Muscle of arm (tissue), 14 donors: ENCODE results near the gene USP49. TPM values are rescaled to one million over a fixed set of nuclear protein-coding genes. Genes with fewer than 3 reads are reported as not detected.
"Not testable (repeated sequence)": the region's sequence is repeated elsewhere in the genome, so short reads cannot be mapped to it uniquely, and the experiment has no call there.

Source experiments
- DNase-seq: peaks from one replicate; pipeline ENCODE4 v3.0.0-alpha.2; 2013
- long read RNA-seq, 11 donors: transcript quantifications; one replicate each; lab custom pipeline, GENCODE V29; 2026
- polyA plus RNA-seq, 12 donors: library from polyadenylated mRNA; unstranded; fragments of 120-200 nt; gene quantifications; one replicate each; pipeline ENCODE4 v1.2.1, GENCODE V29; 2013; ENCODE audit not compliant: insufficient read length in 12 of 12

USP49 gene
- 10 to 100 TPM in 1 of 12 donors, 1 to 10 TPM in 10, not detected in 1; 4.2 to 10.3 (median 5.1) TPM for polyA plus RNA-seq
- long read RNA-seq, donor 1 = 0 reads
- long read RNA-seq, donor 2 = 0 reads
- long read RNA-seq, donor 3 = 0 reads
- long read RNA-seq, donor 4 = 0 reads
- long read RNA-seq, donor 5 = 0 reads
- long read RNA-seq, donor 6 = 0 reads
- long read RNA-seq, donor 7 = 0 reads
- long read RNA-seq, donor 8, partial matches to known transcripts = 0 of 1 reads
- long read RNA-seq, donor 8, other reads (novel, unspliced or antisense) = 0 of 1 reads
- long read RNA-seq, donor 9 = 0 reads
- long read RNA-seq, donor 10 = 0 reads
- long read RNA-seq, donor 11 = 0 reads

DNA sequence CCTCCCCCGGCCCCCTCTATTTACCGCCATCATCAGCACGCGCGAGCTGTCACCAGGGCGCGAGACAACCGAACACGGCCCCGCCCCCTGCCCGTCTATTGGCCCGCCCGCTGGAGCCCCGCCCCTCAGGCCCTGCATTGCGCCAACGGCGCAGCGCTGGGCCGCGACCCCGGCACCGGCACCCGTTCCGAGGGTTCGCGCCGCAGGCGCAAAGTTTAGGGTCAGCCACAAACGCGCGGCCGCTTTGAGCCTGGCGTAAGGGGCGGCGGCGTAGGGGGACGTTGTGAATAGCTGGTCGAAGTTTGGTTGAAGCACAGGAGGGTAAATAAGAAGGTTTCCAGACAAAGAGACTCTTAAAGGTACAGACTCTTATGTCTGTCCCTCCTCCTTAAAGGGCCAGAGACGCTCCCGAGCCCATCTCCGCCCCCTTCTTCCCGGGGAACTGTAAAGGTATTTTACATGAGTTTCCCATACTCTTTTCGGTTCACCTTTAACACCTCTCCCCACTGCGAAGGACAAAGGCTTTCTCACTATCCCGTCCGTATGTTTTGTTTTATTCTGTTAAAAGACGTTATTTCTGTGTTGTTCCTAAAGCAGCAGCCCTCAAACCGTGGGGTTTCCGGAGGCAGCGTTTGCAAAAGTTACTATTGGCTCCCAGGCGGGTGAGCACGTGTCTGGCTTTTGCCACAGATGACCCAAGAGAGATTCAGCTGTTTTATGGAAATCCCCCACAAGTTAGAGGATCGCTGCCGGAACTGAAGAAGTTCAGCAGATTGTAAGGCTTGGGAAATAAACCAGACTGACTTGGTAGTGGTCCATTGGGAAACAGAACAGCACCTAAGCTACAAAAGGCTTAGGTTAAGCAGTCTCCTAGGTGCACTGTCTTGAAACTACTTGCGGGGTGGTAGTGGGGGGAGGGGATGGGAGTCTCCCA is at the start of gene USP49:
Gene USP49 (minus strand): TSS at position 76 of the 934 bp plus-strand sequence. CDS start 88,392 bp downstream, outside the sequence.
- DNase-seq = peak; percentile 93

GRCh38 chr6:41943456-41943855 is 48.3 kb upstream of the USP49 start:
- no peak for DNase-seq

GRCh38 chr6:41942882-41943281 is 47.7 kb upstream of the USP49 start:
- not testable (repeated sequence) for DNase-seq

DNA sequence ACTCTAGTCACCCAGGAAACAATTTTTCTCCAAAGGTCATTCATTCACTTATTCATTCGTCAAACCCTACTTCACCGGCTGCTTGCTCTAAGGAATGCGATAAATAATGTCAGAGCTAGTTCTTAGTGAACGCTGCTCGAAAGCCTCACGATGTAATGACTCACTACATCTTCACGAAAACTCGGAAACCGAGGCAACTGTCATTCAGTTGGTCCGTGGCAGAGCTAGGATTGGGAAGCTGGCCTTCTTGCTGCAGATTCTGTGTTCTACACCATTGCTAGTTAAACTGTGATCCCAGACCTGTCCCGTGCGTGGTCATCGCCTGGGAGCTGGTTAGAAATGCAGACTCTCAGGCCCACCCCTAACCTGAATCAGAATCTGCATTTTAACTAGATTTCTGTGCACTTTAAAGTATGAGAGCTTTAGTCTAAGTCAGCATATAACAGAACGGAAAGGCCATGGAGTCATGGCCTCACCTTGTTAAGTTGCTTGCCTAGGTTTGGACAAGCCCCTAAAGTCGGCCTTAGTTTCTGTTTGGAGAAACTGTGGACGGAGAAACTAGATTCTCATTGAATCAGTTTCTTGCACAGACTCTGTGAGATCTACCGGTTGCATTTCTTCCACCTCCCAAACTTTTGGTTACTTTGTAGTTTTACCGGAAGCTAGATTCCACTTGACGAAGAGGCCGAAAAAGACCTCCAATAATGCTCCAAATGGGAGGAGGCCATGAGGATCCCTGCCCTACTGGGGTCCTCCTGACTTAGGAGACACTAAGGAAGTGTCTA is 47.1 kb upstream of the USP49 start:
- DNase-seq = no peak

DNA sequence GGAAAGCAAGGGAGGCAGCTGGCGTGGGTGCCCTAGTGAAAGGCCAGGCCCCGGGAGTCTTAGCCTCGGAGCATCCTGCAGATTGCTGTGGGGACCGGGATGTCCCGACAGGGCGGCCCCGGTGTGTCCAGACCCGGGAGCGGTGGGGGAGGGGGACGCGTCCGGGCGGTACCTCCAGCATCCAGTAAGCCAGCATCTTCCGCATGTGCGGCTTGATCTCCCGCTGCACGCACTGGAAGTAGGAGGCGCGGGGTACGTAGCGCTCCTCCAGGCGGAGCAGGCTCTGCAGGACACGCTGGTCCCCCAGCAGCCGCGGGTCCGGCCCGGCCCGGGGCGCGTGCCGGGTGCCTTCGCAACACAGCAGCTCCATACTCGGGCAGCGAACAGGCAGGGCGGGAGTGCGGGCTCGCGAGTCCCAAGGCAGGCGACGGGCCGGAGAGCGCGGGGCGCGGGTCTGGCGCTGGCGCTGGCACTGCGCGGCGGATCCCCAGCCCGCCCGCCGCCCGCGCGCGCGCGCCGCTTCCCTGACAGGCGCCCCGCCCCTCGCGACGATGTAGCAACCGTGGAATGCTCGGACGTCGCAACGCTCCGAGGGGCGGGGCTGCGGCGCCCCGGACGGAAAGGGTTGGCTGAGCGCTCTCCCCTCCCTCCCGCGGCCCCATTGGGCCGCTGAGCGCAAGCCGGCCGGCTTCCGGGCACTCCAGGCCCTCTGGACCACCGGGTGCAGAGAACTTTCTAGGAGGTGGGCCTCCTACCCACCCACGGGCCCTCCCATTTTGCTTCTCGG is 46.3 kb upstream of the USP49 start, which contains the start of gene CCND3:
Gene CCND3 (minus strand): TSS at position 529 of the 787 bp plus-strand sequence. CDS start 159 bp downstream, at position 370.
- DNase-seq = peak; percentile 92

- peak; percentile 46 for DNase-seq
Measured at GRCh38 chr6:41940759-41941279, 45.6 kb upstream of the USP49 start.

- peak; percentile 23 for DNase-seq
Measured at GRCh38 chr6:41939848-41940758, 44.9 kb upstream of the USP49 start.

- peak; percentile 34 for DNase-seq
Measured at GRCh38 chr6:41939176-41939847, 44.1 kb upstream of the USP49 start.

DNA sequence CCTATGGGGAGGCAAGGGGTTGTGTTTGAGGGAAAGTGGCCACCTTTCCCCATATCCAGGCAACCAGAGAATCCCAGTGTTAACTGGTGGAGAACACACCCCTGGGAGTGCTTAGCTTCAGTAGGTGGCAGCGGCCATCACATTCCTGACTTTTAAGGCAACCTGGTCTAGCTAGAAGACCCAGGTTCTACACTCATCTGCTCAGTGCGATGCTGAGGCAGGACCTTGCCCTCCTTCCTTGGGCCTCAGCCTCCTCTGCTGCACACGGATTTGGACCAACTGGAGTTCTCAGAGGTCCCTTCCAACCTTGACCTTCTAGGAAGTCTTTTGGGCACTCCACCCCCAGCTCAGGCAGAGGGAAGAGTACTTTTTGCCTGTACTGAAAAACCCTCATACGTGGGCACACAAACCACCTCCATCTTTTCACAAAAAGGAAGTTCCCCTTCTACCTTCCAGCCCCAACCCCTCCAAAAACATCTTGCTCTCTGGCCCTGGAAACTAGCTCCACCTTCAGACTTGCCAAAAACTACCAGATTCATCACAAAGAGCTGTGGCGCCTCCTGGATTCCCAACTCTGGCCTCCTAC is 43.5 kb upstream of the USP49 start:
- DNase-seq = no peak

DNA sequence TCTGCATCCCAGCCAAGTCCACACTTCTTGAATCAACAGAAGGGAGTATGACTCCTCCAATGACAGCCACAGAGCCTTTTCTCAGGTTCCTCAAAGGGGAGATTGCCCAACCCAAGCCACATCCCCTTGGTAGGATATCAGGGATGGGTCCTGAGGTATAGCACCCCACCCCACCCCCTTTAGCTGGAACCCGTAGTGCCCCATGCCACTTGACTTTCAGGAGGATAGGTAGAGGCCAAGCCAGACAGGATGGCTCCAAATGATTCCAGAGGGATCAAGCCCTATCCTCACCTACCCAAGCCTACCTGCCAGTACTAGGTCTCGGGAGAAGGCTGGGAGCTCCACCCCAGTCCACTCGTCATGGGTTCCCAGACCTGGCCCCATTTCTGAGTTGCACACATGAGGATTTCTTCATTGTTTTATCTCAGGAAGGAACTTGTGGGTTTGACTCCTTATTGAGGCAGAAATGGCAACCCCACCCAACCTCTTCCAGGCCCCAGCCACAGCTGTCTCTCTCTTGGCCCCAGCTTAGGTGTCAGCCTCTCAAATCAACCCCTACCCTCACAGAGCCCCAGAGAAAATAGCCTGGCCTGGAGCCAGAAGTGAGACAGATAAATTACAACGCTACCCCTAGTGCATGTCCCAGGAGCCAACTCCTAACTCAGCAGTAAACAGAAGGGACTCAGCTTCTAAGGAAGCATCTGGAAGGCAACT is 42.8 kb upstream of the USP49 start:
- DNase-seq = peak; percentile 23

DNA sequence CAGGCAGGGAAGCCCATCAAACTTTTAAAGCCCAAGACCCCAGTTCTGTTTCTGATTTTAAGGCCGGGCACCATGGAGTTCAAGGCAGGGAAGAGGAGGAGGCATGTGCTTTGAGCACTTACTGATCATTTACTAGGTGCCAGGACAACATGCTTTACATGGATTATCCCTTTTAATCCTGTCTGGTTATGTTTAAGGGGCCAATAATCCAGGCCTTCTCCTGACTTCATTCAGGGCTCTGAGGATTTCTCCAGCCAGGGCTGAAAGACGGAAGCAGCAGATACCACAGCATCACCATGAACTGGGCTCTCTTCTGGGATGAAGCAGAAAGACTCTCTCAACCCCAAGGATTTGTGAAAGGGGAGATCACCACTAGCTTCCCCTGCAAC is 42.3 kb upstream of the USP49 start:
- DNase-seq = no peak

DNA sequence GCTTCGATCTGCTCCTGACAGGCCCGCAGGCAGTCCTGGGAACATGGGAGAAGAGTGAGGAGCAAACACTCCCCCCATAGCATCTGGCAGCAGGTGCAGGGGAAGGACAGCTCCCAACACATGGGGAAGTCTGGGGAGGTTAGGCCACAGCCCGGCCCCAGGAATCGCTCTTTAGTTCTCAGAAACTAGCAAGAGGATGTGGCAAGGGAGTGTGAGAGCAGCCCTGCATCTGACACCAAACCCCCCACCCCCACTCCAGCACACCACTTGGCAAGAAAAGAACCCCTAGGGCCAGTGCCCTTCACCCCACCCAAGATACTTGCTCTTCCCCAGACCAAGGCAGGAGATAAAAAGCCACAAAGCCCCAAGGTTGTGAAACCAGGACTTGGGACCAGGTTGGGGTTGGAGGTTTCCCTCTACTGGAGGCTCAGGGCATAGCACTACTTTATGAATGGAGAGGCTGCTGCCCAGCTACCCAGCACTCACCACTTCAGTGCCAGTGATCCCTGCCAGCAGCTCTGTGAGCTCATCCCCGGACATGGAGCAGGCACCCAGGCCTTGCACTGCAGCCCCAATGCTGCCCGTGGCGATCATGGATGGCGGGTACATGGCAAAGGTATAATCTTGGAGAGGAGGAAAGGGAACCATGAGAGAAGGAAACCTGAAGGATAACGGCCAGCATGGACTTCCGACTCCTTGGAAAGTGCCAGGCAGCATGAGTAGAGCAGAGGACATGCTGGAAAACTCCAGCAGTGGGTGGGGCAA is 41.1 kb upstream of the USP49 start:
- DNase-seq = peak; percentile 63

- DNase-seq = no peak
Measured at GRCh38 chr6:41935685-41936072, 40.5 kb upstream of the USP49 start.

DNA sequence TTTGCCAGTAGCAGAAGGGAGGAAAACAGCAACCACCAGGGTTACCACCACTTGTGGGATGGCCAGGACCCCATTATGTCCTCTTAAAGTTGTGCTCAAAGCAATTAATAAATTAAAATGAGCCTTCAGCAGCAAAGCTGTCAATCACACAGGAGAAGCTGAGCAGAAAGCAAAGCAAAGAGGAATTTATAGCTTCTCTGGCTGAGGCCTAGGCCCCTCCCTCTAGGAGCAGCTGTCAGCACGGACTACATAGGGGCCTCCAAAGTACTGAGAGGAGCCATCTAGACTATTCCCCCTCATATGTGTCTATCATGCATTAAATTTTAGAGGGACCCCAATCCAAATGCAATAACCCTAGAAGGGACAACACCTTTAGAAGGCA is 40.0 kb upstream of the USP49 start:
- DNase-seq = no peak

GRCh38 chr6:41934278-41935192 is 39.4 kb upstream of the USP49 start:
- no peak for DNase-seq

DNA sequence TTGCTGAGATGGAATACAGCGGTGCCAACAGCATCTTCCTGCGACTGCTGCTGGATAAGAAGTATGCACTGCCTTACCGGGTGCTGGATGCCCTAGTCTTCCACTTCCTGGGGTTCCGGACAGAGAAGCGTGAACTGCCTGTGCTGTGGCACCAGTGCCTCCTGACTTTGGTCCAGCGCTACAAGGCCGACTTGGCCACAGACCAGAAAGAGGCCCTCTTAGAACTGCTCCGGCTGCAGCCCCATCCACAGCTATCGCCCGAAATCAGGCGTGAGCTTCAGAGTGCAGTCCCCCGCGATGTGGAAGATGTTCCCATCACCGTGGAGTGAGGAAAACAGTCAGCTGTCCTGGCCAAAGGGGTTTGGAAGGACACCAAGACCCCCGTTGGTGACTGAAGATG is 37.2 kb upstream of the USP49 start:
- DNase-seq = no peak
